B cell (primary cell): ENCODE measurements around the gene FALEC. TPM values are rescaled to one million over a fixed set of nuclear protein-coding genes. Genes with fewer than 3 reads are reported as not detected.
A peak's percentile ranks its signal among the peaks of the same experiment; 100 is the strongest.

Experiments used
- ATAC-seq: fragments of 200-7000 bp; cut with Tn5 transposase; one replicate; pipeline ENCODE4 v1.10.0; 2021; ENCODE audit warnings: low read depth, mild to moderate bottlenecking, moderate number of reproducible peaks, moderate library complexity
- CTCF ChIA-PET: fragments of 350-600 bp; sonication (Branson Sonifier 250); formaldehyde crosslinking; loops from one replicate; lab custom pipeline; 2021; ENCODE audit warnings: antibody characterized with exemption, inconsistent platforms; lab: Charles Lee
- POLR2A ChIA-PET: fragments of 350-600 bp; sonication (Branson Sonifier 250); formaldehyde crosslinking; loops from one replicate; lab custom pipeline; 2021; ENCODE audit warnings: antibody characterized with exemption; lab: Charles Lee
- DNase-seq: peaks from one replicate; pipeline ENCODE4 v3.0.0; 2013
- H2AFZ ChIP-seq: 2 replicates; pipeline ENCODE4 v1.6.1; 2012; ENCODE audit warnings: mild to moderate bottlenecking, low read depth, low read length; ENCODE audit not compliant: insufficient read depth, poor library complexity, severe bottlenecking
- H3K27ac ChIP-seq, 2 donors: 1 replicate in 1 of 2; 2 replicates in 1 of 2; pipeline ENCODE4 v1.5.1; 2012 to 2013; ENCODE audit warnings: low read length in 2 of 2, mild to moderate bottlenecking in 2 of 2, moderate library complexity in 1 of 2
- H3K27me3 ChIP-seq, 4 experiments: fragments of 200-600 bp in 1 of 4; sonication (generic) in 1 of 4; replicated peaks in 1 of 4; 1 replicate in 2 of 4; 2 replicates in 2 of 4; pipeline versions ENCODE4 v1.6.1 to v1.7.0; 2013 to 2016; ENCODE audit warnings: low read length in 3 of 4, mild to moderate bottlenecking in 2 of 4, mixed read lengths in 1 of 4, moderate library complexity in 1 of 4; ENCODE audit not compliant: insufficient read depth in 4 of 4, control insufficient read depth in 3 of 4; ENCODE audit errors: control extremely low read depth in 1 of 4
- H3K36me3 ChIP-seq, 2 experiments: replicated peaks in 1 of 2; 1 replicate in 1 of 2; 2 replicates in 1 of 2; pipeline versions ENCODE4 v1.6.1 to v1.7.1; 2013; ENCODE audit warnings: low read length in 1 of 2; ENCODE audit not compliant: insufficient read depth in 2 of 2, control insufficient read depth in 1 of 2; ENCODE audit errors: control extremely low read depth in 1 of 2, extremely low read depth in 1 of 2
- H3K4me1 ChIP-seq, 2 donors: fragments of 200-600 bp in 1 of 2; sonication (generic) in 1 of 2; 1 replicate in 1 of 2; 2 replicates in 1 of 2; pipeline versions ENCODE4 v1.5.1 to v1.6.1; 2013 to 2017; ENCODE audit warnings: low read length in 2 of 2; ENCODE audit not compliant: control insufficient read depth in 2 of 2, insufficient read depth in 2 of 2
- H3K4me2 ChIP-seq: replicated peaks from 2 replicates; pipeline ENCODE3; 2012; ENCODE audit warnings: mild to moderate bottlenecking, low read depth, low read length; ENCODE audit not compliant: poor library complexity, severe bottlenecking
- H3K4me3 ChIP-seq, 5 experiments: fragments of 200-600 bp in 1 of 5; sonication (generic) in 1 of 5; 1 replicate in 3 of 5; 2 replicates in 2 of 5; pipeline versions ENCODE4 v1.5.1 to v1.7.0; 2011 to 2016; ENCODE audit warnings: low read length in 4 of 5, mild to moderate bottlenecking in 4 of 5, low read depth in 2 of 5, control low read depth in 1 of 5, moderate library complexity in 1 of 5; ENCODE audit not compliant: insufficient read depth in 1 of 5; ENCODE audit errors: control extremely low read depth in 1 of 5, extremely low read depth in 1 of 5
- H3K79me2 ChIP-seq: fragments of 200-600 bp; sonication (generic); one replicate; pipeline ENCODE4 v1.6.0; 2016; ENCODE audit warnings: low read length; ENCODE audit not compliant: control insufficient read depth, insufficient read depth
- H3K9ac ChIP-seq: fragments of 200-600 bp; sonication (generic); 2 replicates; pipeline ENCODE4 v1.6.1; 2017; ENCODE audit warnings: mild to moderate bottlenecking, low read length, moderate library complexity
- H3K9me3 ChIP-seq, 3 donors: one replicate each; pipeline versions ENCODE4 v1.6.1 to v1.7.1; 2013; ENCODE audit warnings: low read length in 2 of 3; ENCODE audit not compliant: control insufficient read depth in 2 of 3, insufficient read depth in 1 of 3; ENCODE audit errors: control extremely low read depth in 1 of 3
- H4K20me1 ChIP-seq: 2 replicates; pipeline ENCODE4 v1.6.0; 2012; ENCODE audit warnings: mild to moderate bottlenecking, low read length; ENCODE audit not compliant: insufficient read depth, control insufficient read depth, poor library complexity, severe bottlenecking
- H3K27ac Mint-ChIP-seq: one replicate; pipeline ENCODE4 v1.8.0; 2021; ENCODE audit warnings: mixed read lengths
- H3K27me3 Mint-ChIP-seq: one replicate; pipeline ENCODE4 v1.8.0; 2021; ENCODE audit warnings: mixed read lengths
- H3K4me1 Mint-ChIP-seq: one replicate; pipeline ENCODE4 v1.8.0; 2021; ENCODE audit warnings: mixed read lengths
- H3K4me3 Mint-ChIP-seq: one replicate; pipeline ENCODE4 v1.8.0; 2021; ENCODE audit warnings: mixed read lengths
- H3K9me3 Mint-ChIP-seq: one replicate; pipeline ENCODE4 v1.8.0; 2022; ENCODE audit warnings: mixed read lengths; ENCODE audit not compliant: insufficient read depth
- CTCF ChIP-seq: fragments of 200-600 bp; IDR thresholded peaks from one replicate; pipeline ENCODE4 v1.8.0; 2022; ENCODE audit warnings: antibody characterized with exemption, mild to moderate bottlenecking
- EZH2 ChIP-seq: IDR thresholded peaks from 2 replicates; pipeline ENCODE4 v1.6.1; 2012; ENCODE audit warnings: borderline replicate concordance, low read depth, mild to moderate bottlenecking, moderate library complexity, low read length; ENCODE audit not compliant: insufficient read depth, poor library complexity, severe bottlenecking
- WGBS: methylation state at CpG from one replicate; pipeline ENCODE4 v1.1.5; 2013; ENCODE audit warnings: missing lambda C conversion rate; ENCODE audit not compliant: insufficient coverage; 5-methylcytosine and 5-hydroxymethylcytosine counted together
- intact Hi-C: fragments of 100-400 bp; cut with micrococcal nuclease; formaldehyde crosslinking; loops from one replicate; pipeline ENCODE4 v1.10.0; 2022
- polyA plus RNA-seq: library from polyadenylated mRNA; depleted of rRNA; stranded (reverse); fragments of >200 nt; gene quantifications from 2 replicates; pipeline ENCODE4 v1.2.3, GENCODE V29; 2012
- total RNA-seq, 2 donors: library from RNA; stranded (reverse); fragments of 120-200 nt in 1 of 2; gene quantifications; 1 replicate in 1 of 2; 2 replicates in 1 of 2; pipeline versions ENCODE4 v1.2.3 to v1.2.4, GENCODE V29; 2013 to 2022

FALEC gene
- total and polyA plus RNA-seq, 2 donors (not counting 1 experiment from before 2014, with no cell fraction given) = 1.1 to 2.6 TPM

GRCh38 chr1:150514913-150515327 lies 632 bp upstream of the FALEC start:
- Histone ChIP-seq H4K20me1 (no peaks in the 10 kb centered on the region), H3K36me3 (no peaks in the 10 kb centered on the region), H3K79me2 (peaks cover 3% of the 10 kb centered on the region), H3K9ac (peak overlapping the region; percentile 76), H3K9me3 (no peaks in the 10 kb centered on the region), H3K27me3 (no peaks in the 10 kb centered on the region), H3K27ac (peak overlapping the region; percentile 16 to 78), H3K4me3 (peak overlapping the region; percentile 50 to 86 (median 80)), H3K4me2 (peak overlapping the region; percentile 95), H3K4me1 (peaks cover 22 to 26% of the 10 kb centered on the region in 2 donors), H2AFZ (peak overlapping the region; percentile 98)
- Mint-ChIP-seq H3K4me1 (peaks cover 25% of the 10 kb centered on the region), H3K9me3 (no peaks in the 10 kb centered on the region), H3K27ac (peak overlapping the region; percentile 83), H3K4me3 (peak overlapping the region; percentile 90), H3K27me3 (no peaks in the 10 kb centered on the region)
- no peak for ATAC-seq
- TF ChIP-seq EZH2 (no peak), CTCF (no peak)
- 28% methylated on average over 18 of the region's 21 CpGs for WGBS
- CTCF ChIA-PET = interaction anchor here (0.9 to 3.3 kb wide), 4 partner anchors 45 to 259 kb away, joined by 3 to 11 read pairs (median 4); no protein-coding TSS in a partner anchor
- intact Hi-C loops = loop anchor here (1.0 to 5.0 kb wide), 5 partner anchors 28 to 182 kb away; partner anchors contain the start of genes ENSA, GOLPH3L and TARS2
- no peak for DNase-seq
- POLR2A ChIA-PET = interaction anchor here (0.6 to 2.4 kb wide), 5 partner anchors 28 to 281 kb away, joined by 3 to 24 read pairs (median 5); partner anchors contain the start of genes ENSA, RPRD2 and TARS2

- Histone ChIP-seq H3K4me3 (peak overlapping the region; percentile 21 to 86 (median 80)), H4K20me1 (no peaks in the 10 kb centered on the region), H3K9ac (peak overlapping the region; percentile 76), H3K4me1 (peaks cover 22 to 26% of the 10 kb centered on the region in 2 donors), H3K79me2 (peaks cover 3% of the 10 kb centered on the region), H3K27ac (peak overlapping the region; percentile 59 to 78), H3K36me3 (no peaks in the 10 kb centered on the region), H3K9me3 (no peaks in the 10 kb centered on the region), H3K27me3 (no peaks in the 10 kb centered on the region), H2AFZ (peak overlapping the region; percentile 98), H3K4me2 (peak overlapping the region; percentile 95)
- ATAC-seq = no peak
- ChIA-PET POLR2A (interaction anchor here (0.6 to 2.4 kb wide), 7 partner anchors 15 to 629 kb away, joined by 4 to 24 read pairs (median 5); partner anchors contain the start of genes ENSA, RPRD2 and TARS2), CTCF (interaction anchor here (0.6 to 3.3 kb wide), 10 partner anchors 9 to 260 kb away, joined by 3 to 11 read pairs (median 5); no protein-coding TSS in a partner anchor)
- no peaks in the 10 kb centered on the region for H3K27me3 Mint-ChIP-seq
- intact Hi-C loops = loop anchor here (2.0 to 5.0 kb wide), 2 partner anchors 181 to 261 kb away; partner anchors contain the start of gene GOLPH3L
- peaks cover 25% of the 10 kb centered on the region for H3K4me1 Mint-ChIP-seq
- 1% methylated on average over 16 of the region's 19 CpGs for WGBS
- no peak for TF ChIP-seq EZH2
- no peak for TF ChIP-seq CTCF
- H3K4me3 Mint-ChIP-seq = peak overlapping the region; percentile 90
- peak overlapping the region; percentile 82 for H3K27ac Mint-ChIP-seq
- no peaks in the 10 kb centered on the region for H3K9me3 Mint-ChIP-seq
- DNase-seq = peak; percentile 42
These were observed 569 bp downstream of the FALEC start for GRCh38 chr1:150516050-150516591.
